ENCODE measurements around the gene SPATS2. TPM values are rescaled to one million over a fixed set of nuclear protein-coding genes. Genes with fewer than 3 reads are reported as not detected.

The SPATS2 gene
- total and polyA plus RNA-seq, 2 donors (not counting 3 experiments of a cell fraction or from before 2014, with no cell fraction given), result 55.8 to 66.5 TPM

DNA sequence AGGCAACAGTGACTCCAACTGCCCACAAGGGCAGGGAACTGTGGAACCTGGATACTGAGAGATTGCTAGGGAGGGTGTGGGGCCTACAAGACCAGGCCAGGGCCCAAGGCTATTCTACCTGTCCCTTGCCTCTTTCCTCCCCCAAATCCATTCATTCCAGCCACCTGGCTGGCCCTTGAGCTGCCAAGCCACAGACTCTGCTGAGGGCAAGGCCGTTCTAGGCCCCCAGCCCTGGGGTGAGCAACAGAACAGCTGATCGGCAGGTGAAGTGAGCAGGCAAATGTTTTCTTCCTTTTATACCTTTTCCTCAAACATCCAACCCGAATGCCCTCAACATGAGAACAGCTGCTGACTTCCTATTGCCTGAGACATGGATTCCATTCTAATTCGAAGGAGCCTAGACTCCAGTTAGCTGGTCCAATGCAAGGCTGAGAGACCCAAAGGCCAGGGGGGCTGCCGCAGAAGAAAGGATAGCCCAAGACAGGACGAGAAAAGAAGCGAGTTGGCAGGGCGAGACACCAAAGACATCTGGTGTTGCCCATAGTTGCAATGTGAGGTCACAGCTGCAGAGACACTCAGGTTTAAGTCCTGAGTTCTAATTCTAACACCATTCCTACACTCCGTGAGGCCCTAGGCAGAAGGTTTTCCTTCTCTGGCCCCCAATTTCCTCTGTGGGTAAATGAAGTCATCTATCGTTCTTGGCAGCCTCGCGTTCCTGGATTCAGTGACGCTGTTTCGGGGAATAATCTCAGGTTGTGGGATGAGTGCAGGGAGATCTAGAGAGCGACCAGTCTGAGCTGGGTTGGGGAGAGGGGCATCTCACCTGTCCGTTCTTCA, 31.9 kb upstream of the SPATS2 start:
- Histone ChIP-seq H3K27me3 (ENCODE audit: control insufficient read depth in 2 of 2, insufficient read depth in 2 of 2, low read length in 2 of 2) (peaks cover 46 to 54% of the 10 kb centered on the region in 2 experiments), H3K4me1 (ENCODE audit: control insufficient read depth, extremely low read depth, insufficient read depth, low read length) (no peaks in the 10 kb centered on the region), H3K9me1 (replicated peaks; ENCODE audit: control insufficient read depth, extremely low read depth, insufficient read depth, low read length) (no peaks in the 10 kb centered on the region), H3K9me3 (replicated peaks; ENCODE audit: control insufficient read depth, insufficient read depth, low read length) (no peaks in the 10 kb centered on the region), H3K9ac (replicated peaks; ENCODE audit: extremely low read depth, insufficient read depth, low read length) (no peak overlapping the region), H3K27ac (ENCODE audit: insufficient read depth, low read depth, low read length) (no peak overlapping the region), H3K4me2 (ENCODE audit: insufficient read depth, low read length) (no peak overlapping the region), H3K36me3 (ENCODE audit: control insufficient read depth in 2 of 2, extremely low read depth in 1 of 2, insufficient read depth in 2 of 2, low read length in 2 of 2) (no peaks in the 10 kb centered on the region), H3K4me3 (replicated peaks in 1 of 3; ENCODE audit: insufficient read depth in 1 of 3, low read depth in 1 of 3, low read length in 3 of 3) (no peak overlapping the region), H4K20me1 (replicated peaks; ENCODE audit: control insufficient read depth, extremely low read depth, insufficient read depth, low read length) (no peaks in the 10 kb centered on the region), H2AFZ (ENCODE audit: low read depth, low read length) (no peak overlapping the region), H3K79me2 (ENCODE audit: control insufficient read depth, insufficient read depth, low read length) (no peaks in the 10 kb centered on the region)
- FAIRE-seq (no peak), DNase-seq (ENCODE audit: low read depth, low spot score) (no peak)
- no TSS peak for BruUV-seq (replicated peaks)
- intact Hi-C loops (cut with micrococcal nuclease) (no loop called here), dilution Hi-C loops (cut with MboI; ENCODE audit: extremely low pct_ligation_motif_present, low sequenced_read_pairs) (no loop called here)
- ChIA-PET POLR2A (no interaction called here), CTCF (interaction anchor here (1.2 to 9.0 kb wide), 4 partner anchors 14 to 245 kb away, joined by 5 to 280 read pairs (median 26); partner anchors contain the start of gene DNAJC22)
- TF ChIP-seq POLR2A (IDR thresholded peaks at IDR 0.05; ENCODE audit: low read depth, low read length) (no peak), JUN (IDR thresholded peaks at IDR 0.05; ENCODE audit: borderline replicate concordance, insufficient read depth, insufficient read length, low read depth) (no peak), EZH2 (IDR thresholded peaks at IDR 0.05; ENCODE audit: borderline replicate concordance, low read depth, low read length, severe bottlenecking) (no peak), GATA2 (IDR thresholded peaks at IDR 0.05; ENCODE audit: insufficient read depth, insufficient read length, low read depth, low read length) (no peak), FOS (IDR thresholded peaks at IDR 0.05; ENCODE audit: borderline replicate concordance, insufficient read depth, low read length) (no peak), CTCF (IDR thresholded peaks at IDR 0.05; ENCODE audit: extremely low read depth in 1 of 2, insufficient read depth in 1 of 2, low read depth in 1 of 2, low read length in 2 of 2) (no peak), MAX (IDR thresholded peaks at IDR 0.05; ENCODE audit: insufficient read depth, insufficient read length) (no peak), MYC (IDR thresholded peaks at IDR 0.05; ENCODE audit: low read depth, low read length) (no peak), POLR2AphosphoS5 (IDR thresholded peaks at IDR 0.05; ENCODE audit: insufficient read depth, low read depth, low read length) (no peak)

Measured in endothelial cell of umbilical vein (primary cell).